Activated CD4-positive, alpha-beta memory T cell treated with anti-CD3 and anti-CD28 coated beads for 36 hours (primary cell): ENCODE measurements around the gene CDH23. TPM values are rescaled to one million over a fixed set of nuclear protein-coding genes. Genes with fewer than 3 reads are reported as not detected.

Experiments
- CTCF ChIA-PET: fragments of 350-600 bp; sonication (Branson Sonifier 250); formaldehyde crosslinking; loops from one replicate; lab custom pipeline; 2021; ENCODE audit warnings: antibody characterized with exemption, inconsistent platforms; lab: Charles Lee
- POLR2A ChIA-PET: fragments of 350-600 bp; sonication (Branson Sonifier 250); formaldehyde crosslinking; loops from one replicate; lab custom pipeline; 2021; ENCODE audit warnings: antibody characterized with exemption; lab: Charles Lee
- DNase-seq: peaks from one replicate; pipeline ENCODE4 v3.0.0-alpha.2; 2020
- H3K27ac Mint-ChIP-seq: one replicate; pipeline ENCODE4 v1.8.0; 2021; ENCODE audit warnings: mixed read lengths
- H3K27me3 Mint-ChIP-seq: one replicate; pipeline ENCODE4 v1.8.0; 2021; ENCODE audit warnings: mixed read lengths
- H3K36me3 Mint-ChIP-seq: one replicate; pipeline ENCODE4 v1.8.0; 2021; ENCODE audit warnings: mixed read lengths
- H3K4me1 Mint-ChIP-seq: one replicate; pipeline ENCODE4 v1.8.0; 2021; ENCODE audit warnings: low read depth, mixed read lengths
- H3K4me3 Mint-ChIP-seq: one replicate; pipeline ENCODE4 v1.8.0; 2021; ENCODE audit warnings: mild to moderate bottlenecking, mixed read lengths
- H3K9me3 Mint-ChIP-seq: one replicate; pipeline ENCODE4 v1.8.0; 2021; ENCODE audit warnings: mixed read lengths
- intact Hi-C: fragments of 100-400 bp; cut with micrococcal nuclease; formaldehyde crosslinking; loops from one replicate; pipeline ENCODE4 v1.15.1; 2023
- total RNA-seq, 2 experiments: library from RNA; stranded (reverse); gene quantifications; one replicate each; pipeline ENCODE4 v1.2.3, GENCODE V29; 2021

The CDH23 gene
- total RNA-seq, 2 experiments from 2014 or later = 2.6 TPM

DNA sequence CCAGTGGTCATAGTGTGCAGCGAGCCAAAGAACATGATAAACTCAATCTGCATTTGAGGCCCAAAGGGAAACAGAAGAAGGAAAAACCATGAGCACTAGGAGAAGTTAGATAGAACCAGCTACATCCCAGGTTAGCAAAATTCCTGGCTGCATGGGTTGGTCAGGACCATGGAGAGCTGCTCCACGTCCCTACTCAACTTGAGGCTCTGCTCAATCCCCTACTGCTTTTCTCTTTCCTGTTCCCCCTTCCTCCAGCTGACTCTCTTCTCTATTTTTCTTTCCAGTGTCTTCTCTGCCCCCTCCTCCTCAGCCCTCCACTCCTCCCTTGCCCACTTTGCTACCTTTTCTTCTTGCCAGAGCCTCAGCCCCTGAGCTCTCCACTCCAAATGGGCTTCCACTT is 398.5 kb downstream of the CDH23 start:
- H3K27ac Mint-ChIP-seq = no peak overlapping the region
- H3K27me3 Mint-ChIP-seq = no peaks in the 10 kb centered on the region
- intact Hi-C loops = no loop called here
- H3K9me3 Mint-ChIP-seq = no peaks in the 10 kb centered on the region
- no peak for DNase-seq
- H3K4me1 Mint-ChIP-seq = peaks cover 10% of the 10 kb centered on the region
- ChIA-PET CTCF (interaction anchor here (1.0 kb wide), 1 partner anchor 87 kb away, joined by 4 read pairs; no protein-coding TSS in a partner anchor), POLR2A (no interaction called here)
- H3K36me3 Mint-ChIP-seq = no peaks in the 10 kb centered on the region
- no peak overlapping the region for H3K4me3 Mint-ChIP-seq

DNA sequence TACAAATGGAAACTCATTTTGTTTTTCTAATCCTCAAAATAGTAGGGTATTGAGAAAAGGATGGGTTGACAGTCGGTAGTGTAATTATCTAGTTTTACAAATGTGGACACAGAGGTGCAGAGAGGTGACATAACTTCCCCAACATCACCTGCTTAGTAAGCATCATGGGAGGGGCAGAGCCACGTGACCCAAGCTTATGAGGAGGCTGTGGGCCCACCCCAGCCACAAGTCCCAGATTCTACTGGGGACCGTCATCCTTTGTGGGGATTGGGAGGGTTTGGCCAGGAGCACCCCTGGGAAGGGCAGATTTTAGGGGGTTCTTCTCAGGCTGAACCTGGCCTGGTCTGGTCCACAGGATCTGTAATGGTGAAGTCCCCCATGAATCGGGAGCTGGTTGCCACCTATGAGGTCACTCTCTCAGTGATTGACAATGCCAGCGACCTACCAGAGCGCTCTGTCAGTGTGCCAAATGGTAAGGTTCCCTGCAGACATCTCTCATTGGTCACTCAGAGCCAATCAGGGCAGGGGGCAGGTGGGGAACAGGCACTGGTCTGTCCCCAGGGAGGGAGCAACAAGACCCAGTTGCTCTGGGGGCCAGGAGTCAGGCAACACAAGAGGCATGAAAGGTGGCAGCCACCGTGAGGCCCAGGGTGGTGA is 400.2 kb downstream of the CDH23 start:
- H3K4me3 Mint-ChIP-seq = no peak overlapping the region
- H3K27me3 Mint-ChIP-seq = no peaks in the 10 kb centered on the region
- no peak overlapping the region for H3K27ac Mint-ChIP-seq
- peaks cover 8% of the 10 kb centered on the region for H3K4me1 Mint-ChIP-seq
- ChIA-PET CTCF (interaction anchor here (0.8 to 1.3 kb wide), 2 partner anchors 99 to 100 kb away, joined by 3 read pairs; no protein-coding TSS in a partner anchor), POLR2A (no interaction called here)
- no peaks in the 10 kb centered on the region for H3K9me3 Mint-ChIP-seq
- no peaks in the 10 kb centered on the region for H3K36me3 Mint-ChIP-seq
- DNase-seq = no peak
- intact Hi-C loops = no loop called here

DNA sequence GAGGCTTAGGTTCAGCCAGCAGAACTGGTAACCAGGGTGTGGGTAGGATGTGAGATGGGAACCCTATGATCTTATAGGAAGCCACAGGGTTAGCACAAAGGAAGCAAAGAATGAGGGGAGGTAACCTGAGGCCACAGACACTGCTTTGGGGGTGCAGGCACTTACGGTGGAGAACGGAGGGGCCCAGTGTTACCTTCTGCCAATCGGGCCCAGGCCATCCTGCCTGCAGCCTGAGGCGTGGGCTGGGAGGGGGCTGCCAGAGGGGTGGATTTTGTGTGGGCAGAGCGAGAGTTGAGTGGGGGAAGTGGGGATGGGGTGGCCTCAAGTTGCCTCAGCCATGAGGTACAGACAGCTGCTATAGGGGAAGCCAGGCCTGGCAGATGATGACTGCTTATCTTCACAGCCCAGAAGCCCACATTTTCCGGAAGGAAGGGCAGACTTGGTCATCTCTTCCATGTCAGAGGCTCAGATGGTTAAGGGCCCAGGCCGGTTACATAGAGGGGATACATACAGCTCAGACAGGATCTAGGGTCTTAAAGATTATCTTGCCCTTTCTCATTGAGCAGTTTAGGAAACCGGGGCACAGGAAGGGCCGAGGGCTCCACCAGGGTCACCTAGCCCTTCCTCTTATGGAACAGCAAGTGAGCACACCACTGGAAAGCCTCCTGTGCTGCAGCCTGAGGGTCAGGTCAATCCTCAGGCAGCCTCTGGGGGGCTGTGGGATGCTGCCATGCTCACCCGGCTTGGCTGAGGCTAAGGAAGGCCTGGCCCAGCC is 401.0 kb downstream of the CDH23 start:
- ChIA-PET POLR2A (no interaction called here), CTCF (interaction anchor here (0.8 to 1.3 kb wide), 2 partner anchors 99 to 100 kb away, joined by 3 read pairs; no protein-coding TSS in a partner anchor)
- Mint-ChIP-seq H3K4me3 (no peak overlapping the region), H3K27me3 (no peaks in the 10 kb centered on the region), H3K4me1 (peaks cover 8% of the 10 kb centered on the region), H3K9me3 (no peaks in the 10 kb centered on the region), H3K27ac (no peak overlapping the region), H3K36me3 (no peaks in the 10 kb centered on the region)
- intact Hi-C loops = no loop called here
- no peak for DNase-seq

DNA sequence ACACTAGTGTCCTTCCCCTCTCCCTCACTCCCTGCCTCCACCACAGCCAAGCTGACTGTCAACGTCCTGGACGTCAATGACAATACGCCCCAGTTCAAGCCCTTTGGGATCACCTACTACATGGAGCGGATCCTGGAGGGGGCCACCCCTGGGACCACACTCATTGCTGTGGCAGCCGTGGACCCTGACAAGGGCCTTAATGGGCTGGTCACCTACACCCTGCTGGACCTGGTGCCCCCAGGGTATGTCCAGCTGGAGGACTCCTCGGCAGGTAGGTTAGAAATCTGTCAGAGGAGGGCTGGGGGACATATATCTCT is 401.5 kb downstream of the CDH23 start:
- no peak for DNase-seq
- Mint-ChIP-seq H3K4me3 (no peak overlapping the region), H3K36me3 (no peaks in the 10 kb centered on the region), H3K4me1 (peaks cover 8% of the 10 kb centered on the region), H3K27me3 (no peaks in the 10 kb centered on the region), H3K27ac (no peak overlapping the region), H3K9me3 (no peaks in the 10 kb centered on the region)
- CTCF ChIA-PET = no interaction called here
- intact Hi-C loops = no loop called here
- POLR2A ChIA-PET = no interaction called here

DNA sequence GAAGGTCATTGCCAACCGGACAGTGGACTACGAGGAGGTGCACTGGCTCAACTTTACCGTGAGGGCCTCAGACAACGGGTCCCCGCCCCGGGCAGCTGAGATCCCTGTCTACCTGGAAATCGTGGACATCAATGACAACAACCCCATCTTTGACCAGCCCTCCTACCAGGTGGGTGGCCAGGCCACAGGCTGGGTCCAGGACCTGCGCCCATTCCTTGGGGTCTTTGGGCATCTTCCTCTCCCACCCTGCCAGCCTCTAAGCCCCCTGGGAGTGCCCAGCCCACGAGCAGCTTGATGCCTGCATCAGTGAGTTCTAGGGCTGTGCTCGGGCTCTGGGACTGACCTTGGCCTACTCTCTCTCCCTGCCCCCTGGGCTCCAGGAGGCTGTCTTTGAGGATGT is 402.4 kb downstream of the CDH23 start:
- POLR2A ChIA-PET = no interaction called here
- Mint-ChIP-seq H3K4me3 (no peak overlapping the region), H3K27ac (no peak overlapping the region), H3K9me3 (no peaks in the 10 kb centered on the region), H3K36me3 (no peaks in the 10 kb centered on the region), H3K4me1 (peaks cover 8% of the 10 kb centered on the region), H3K27me3 (no peaks in the 10 kb centered on the region)
- DNase-seq = no peak
- intact Hi-C loops = no loop called here
- CTCF ChIA-PET = no interaction called here

DNA sequence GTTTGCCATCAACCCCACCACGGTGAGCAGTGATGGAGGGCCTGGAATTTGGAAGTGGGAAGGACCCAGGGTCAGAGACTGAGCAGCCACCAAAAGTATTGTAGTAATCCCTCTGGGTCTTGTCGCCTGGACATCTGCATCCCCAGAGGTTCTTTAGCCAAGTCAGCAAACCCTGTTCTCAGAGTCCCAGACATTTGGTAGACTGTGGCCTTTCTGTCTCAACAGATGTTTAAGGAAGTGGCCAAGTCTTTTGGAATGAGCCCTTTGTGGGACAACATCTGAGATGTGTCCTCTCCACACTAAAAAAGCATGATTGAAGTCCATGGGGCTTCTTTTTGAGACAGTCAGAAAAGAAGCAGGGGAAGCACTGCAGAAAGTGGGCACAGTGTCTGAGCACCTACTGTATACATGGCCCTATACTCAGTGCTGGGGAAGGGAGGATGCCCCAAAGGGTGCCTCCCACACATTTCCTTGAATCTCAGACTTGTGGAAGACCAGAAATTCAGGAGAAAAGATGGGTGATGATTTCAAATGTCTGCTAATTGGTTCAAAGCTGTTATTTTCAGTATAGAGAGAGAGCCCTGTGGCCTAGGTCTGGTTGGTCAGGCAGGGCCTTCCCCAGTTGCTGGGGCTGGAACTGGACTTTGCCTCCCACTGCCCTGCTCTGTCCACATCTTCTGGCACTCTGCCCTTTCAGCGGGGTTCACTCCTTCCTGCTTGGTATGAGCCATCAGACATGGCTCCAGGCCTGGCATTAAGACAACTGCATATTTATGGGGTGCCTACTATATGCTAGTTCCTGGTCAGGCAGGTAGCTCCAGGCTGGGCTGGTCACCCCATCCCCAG is 403.1 kb downstream of the CDH23 start:
- Mint-ChIP-seq H3K4me3 (no peak overlapping the region), H3K27me3 (no peaks in the 10 kb centered on the region), H3K36me3 (no peaks in the 10 kb centered on the region), H3K27ac (no peak overlapping the region), H3K4me1 (peaks cover 8% of the 10 kb centered on the region), H3K9me3 (no peaks in the 10 kb centered on the region)
- DNase-seq = no peak
- intact Hi-C loops = no loop called here
- CTCF ChIA-PET = no interaction called here
- POLR2A ChIA-PET = no interaction called here

DNA sequence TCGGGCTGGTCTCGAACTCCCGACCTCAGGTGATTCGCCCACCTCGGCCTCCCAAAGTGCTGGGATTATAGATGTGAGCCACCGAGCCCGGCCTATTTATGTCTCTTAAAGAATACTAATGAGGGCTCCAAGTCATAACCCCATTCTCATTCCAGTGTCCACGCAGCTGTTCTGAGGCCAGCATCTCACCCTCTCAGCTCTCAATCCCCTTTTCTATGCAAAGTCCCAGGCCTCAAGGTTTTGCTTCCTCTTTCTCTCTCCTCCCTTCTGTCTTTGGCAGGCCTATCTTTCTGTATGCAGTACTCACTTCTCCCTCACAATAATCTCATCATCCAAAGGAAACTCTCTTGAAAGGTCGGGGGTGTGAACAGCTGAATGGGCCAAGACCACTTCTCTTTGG is 404.6 kb downstream of the CDH23 start:
- peaks cover 8% of the 10 kb centered on the region for H3K4me1 Mint-ChIP-seq
- no peak for DNase-seq
- H3K9me3 Mint-ChIP-seq = no peaks in the 10 kb centered on the region
- no peaks in the 10 kb centered on the region for H3K36me3 Mint-ChIP-seq
- H3K4me3 Mint-ChIP-seq = no peak overlapping the region
- no peak overlapping the region for H3K27ac Mint-ChIP-seq
- intact Hi-C loops = no loop called here
- ChIA-PET POLR2A (no interaction called here), CTCF (interaction anchor here (1.5 kb wide), 1 partner anchor 10 kb away, joined by 7 read pairs; no protein-coding TSS in a partner anchor)
- H3K27me3 Mint-ChIP-seq = no peaks in the 10 kb centered on the region

DNA sequence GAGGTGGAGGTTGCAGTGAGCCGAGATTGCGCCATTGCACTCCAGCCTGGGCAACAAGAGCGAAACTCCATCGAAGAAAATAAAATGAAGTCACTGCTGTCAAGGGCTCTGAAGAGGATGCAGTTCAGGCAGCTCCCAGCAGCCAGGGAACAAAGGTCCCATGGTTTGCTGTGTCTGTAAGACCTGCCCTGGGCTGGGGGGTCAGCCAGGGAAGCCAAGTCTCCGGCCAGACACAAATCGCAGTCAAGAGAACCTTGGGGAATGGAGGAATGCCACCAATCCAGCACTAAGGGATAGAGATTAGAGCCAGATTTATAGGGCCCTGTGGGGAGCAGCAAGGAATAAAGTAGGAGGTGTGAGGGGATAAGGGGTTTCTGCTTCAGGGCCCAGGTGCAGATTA is 405.5 kb downstream of the CDH23 start:
- intact Hi-C loops = no loop called here
- no peak overlapping the region for H3K27ac Mint-ChIP-seq
- no peak overlapping the region for H3K4me3 Mint-ChIP-seq
- ChIA-PET CTCF (interaction anchor here (1.5 kb wide), 1 partner anchor 10 kb away, joined by 7 read pairs; no protein-coding TSS in a partner anchor), POLR2A (no interaction called here)
- no peaks in the 10 kb centered on the region for H3K27me3 Mint-ChIP-seq
- peaks cover 5% of the 10 kb centered on the region for H3K4me1 Mint-ChIP-seq
- no peaks in the 10 kb centered on the region for H3K9me3 Mint-ChIP-seq
- H3K36me3 Mint-ChIP-seq = no peaks in the 10 kb centered on the region
- DNase-seq = no peak

DNA sequence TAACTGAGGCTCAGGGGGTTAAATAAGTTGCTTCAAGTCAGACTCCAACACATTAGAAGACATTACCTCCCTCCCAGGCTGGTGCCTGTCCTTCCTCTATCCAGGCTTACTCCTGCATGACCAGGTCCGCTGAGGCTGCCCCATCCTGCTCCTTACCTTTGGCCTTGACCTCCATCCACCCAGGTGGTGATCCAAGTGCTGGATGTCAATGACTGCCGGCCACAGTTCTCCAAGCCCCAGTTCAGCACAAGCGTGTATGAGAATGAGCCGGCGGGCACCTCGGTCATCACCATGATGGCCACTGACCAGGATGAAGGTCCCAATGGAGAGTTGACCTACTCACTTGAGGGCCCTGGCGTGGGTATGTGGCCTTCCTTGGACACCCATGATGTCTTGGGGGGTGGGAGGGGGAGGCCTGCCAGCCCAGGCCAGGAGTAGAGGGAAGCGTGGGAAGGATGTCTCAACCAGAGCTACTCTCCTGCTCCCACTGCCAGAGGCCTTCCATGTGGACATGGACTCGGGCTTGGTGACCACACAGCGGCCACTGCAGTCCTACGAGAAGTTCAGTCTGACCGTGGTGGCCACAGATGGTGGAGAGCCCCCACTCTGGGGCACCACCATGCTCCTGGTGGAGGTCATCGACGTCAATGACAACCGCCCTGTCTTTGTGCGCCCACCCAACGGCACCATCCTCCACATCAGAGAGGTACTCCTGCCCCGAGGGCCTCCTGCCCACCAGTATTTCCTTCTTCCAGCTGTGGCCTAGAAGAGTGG is 406.2 kb downstream of the CDH23 start:
- no peaks in the 10 kb centered on the region for H3K4me1 Mint-ChIP-seq
- no peaks in the 10 kb centered on the region for H3K9me3 Mint-ChIP-seq
- no peaks in the 10 kb centered on the region for H3K27me3 Mint-ChIP-seq
- no peaks in the 10 kb centered on the region for H3K36me3 Mint-ChIP-seq
- no peak overlapping the region for H3K27ac Mint-ChIP-seq
- POLR2A ChIA-PET = interaction anchor here (0.6 kb wide), 1 partner anchor 36 kb away, joined by 3 read pairs; no protein-coding TSS in a partner anchor
- no peak overlapping the region for H3K4me3 Mint-ChIP-seq
- intact Hi-C loops = no loop called here
- no peak for DNase-seq
- CTCF ChIA-PET = no interaction called here

DNA sequence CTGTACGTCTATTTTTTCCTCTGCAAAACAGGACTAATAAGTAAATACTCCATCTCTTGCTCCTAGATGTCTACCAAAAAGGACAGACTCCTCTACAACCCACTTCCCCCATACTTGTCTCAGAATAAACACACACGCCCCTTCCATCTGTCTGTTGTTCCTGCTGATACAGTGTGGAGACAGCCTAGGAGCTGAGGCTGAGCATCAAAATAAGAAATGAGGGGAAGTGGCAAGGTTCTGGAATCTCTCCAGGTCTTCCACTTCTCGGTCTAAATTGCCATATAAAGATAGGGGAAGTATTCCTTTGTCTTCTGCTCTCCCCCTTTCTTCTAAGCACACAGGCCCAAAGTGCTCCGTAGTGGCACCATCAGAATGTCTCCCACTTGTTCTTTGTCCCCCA is 407.4 kb downstream of the CDH23 start:
- intact Hi-C loops = no loop called here
- Mint-ChIP-seq H3K4me1 (no peaks in the 10 kb centered on the region), H3K27me3 (no peaks in the 10 kb centered on the region), H3K27ac (no peak overlapping the region), H3K4me3 (no peak overlapping the region), H3K36me3 (no peaks in the 10 kb centered on the region), H3K9me3 (no peaks in the 10 kb centered on the region)
- no peak for DNase-seq
- POLR2A ChIA-PET = no interaction called here
- CTCF ChIA-PET = interaction anchor here (0.6 to 1.4 kb wide), 4 partner anchors 9 to 420 kb away, joined by 3 to 4 read pairs (median 4); no protein-coding TSS in a partner anchor

DNA sequence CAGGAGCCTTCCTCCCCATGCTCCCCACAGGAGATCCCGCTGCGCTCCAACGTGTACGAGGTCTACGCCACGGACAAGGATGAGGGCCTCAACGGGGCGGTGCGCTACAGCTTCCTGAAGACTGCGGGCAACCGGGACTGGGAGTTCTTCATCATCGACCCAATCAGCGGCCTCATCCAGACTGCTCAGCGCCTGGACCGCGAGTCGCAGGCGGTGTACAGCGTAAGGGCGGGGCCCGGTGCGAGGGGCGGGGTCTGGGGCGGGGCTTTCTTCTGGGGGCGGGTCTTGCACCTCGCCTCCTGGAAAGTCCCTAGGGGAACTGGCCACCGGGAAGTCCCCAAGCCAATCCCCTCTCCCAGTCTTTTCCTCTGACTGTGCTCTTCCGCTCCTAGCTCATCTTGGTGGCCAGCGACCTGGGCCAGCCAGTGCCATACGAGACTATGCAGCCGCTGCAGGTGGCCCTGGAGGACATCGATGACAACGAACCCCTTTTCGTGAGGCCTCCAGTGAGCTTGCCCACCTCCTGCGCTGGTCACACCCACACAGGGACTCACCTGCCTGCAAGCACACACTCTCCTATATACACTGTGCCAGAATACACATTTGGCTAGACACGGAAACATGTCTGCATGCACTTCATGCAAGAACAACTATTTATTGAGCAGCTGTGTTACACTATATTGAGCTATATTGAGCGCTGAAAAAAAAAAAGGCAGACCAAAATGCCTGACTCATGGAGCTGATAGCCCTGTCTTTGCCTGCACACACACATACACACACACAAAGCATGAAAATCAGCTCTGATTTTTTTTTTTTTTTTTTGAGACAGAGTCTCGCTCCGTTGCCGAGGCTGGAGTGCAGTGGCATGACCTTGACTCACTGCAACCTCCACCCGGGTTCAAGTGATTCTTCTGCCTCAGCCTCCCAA is 409.3 kb downstream of the CDH23 start:
- ChIA-PET CTCF (interaction anchor here (1.4 to 1.6 kb wide), 2 partner anchors 32 to 422 kb away, joined by 4 to 6 read pairs; partner anchors contain the start of gene VSIR), POLR2A (no interaction called here)
- intact Hi-C loops = no loop called here
- H3K27ac Mint-ChIP-seq = no peak overlapping the region
- no peaks in the 10 kb centered on the region for H3K27me3 Mint-ChIP-seq
- no peaks in the 10 kb centered on the region for H3K36me3 Mint-ChIP-seq
- no peaks in the 10 kb centered on the region for H3K4me1 Mint-ChIP-seq
- no peak for DNase-seq
- H3K4me3 Mint-ChIP-seq = no peak overlapping the region
- H3K9me3 Mint-ChIP-seq = no peaks in the 10 kb centered on the region
